Psoas muscle (tissue), 8 donors: ENCODE measurements around the gene TKTL1. TPM values are rescaled to one million over a fixed set of nuclear protein-coding genes. Genes with fewer than 3 reads are reported as not detected.

Experiments
- ATAC-seq, 4 donors: fragments of 200-7000 bp; cut with Tn5 transposase; one replicate each; pipeline ENCODE4 v1.9.1; 2020; ENCODE audit warnings: moderate library complexity in 3 of 4, mild to moderate bottlenecking in 2 of 4
- DNase-seq, 2 donors: peaks; one replicate each; pipeline ENCODE4 v3.0.0-alpha.2; 2020
- H3K27ac ChIP-seq: fragments of 200-600 bp; one replicate; pipeline ENCODE4 v1.8.0; 2022
- H3K27me3 ChIP-seq, 3 donors: fragments of 200-600 bp in 1 of 3; one replicate each; pipeline versions ENCODE4 v1.6.1 to v1.8.0; 2013 to 2022; ENCODE audit warnings: low read length in 2 of 3, mild to moderate bottlenecking in 2 of 3, moderate library complexity in 1 of 3; ENCODE audit not compliant: insufficient read depth in 3 of 3
- H3K36me3 ChIP-seq, 2 donors: fragments of 200-600 bp in 1 of 2; one replicate each; pipeline versions ENCODE4 v1.6.1 to v1.8.0; 2013 to 2022; ENCODE audit warnings: low read depth in 1 of 2, mild to moderate bottlenecking in 1 of 2, moderate library complexity in 1 of 2; ENCODE audit not compliant: insufficient read depth in 1 of 2
- H3K4me1 ChIP-seq: fragments of 200-600 bp; one replicate; pipeline ENCODE4 v1.8.0; 2022
- H3K4me3 ChIP-seq: fragments of 200-600 bp; one replicate; pipeline ENCODE4 v1.8.0; 2022; ENCODE audit warnings: mild to moderate bottlenecking
- H3K9me3 ChIP-seq: fragments of 200-600 bp; one replicate; pipeline ENCODE4 v1.8.0; 2022
- WGBS, 3 donors: extraction: QIAGEN DNeasy Blood & Tissue Kit; methylation state at CpG; one replicate each; pipeline versions ENCODE4 v1.1.6 to v1.1.7; 2013; 5-methylcytosine and 5-hydroxymethylcytosine counted together
- intact Hi-C, 2 donors: fragments of 100-400 bp; cut with DNase I; formaldehyde crosslinking; loops; one replicate each; pipeline versions ENCODE4 v1.11.0 to v1.14.2; 2022
- polyA plus RNA-seq, 3 donors: library from polyadenylated mRNA; stranded (reverse); fragments of 200-250 nt; gene quantifications; one replicate each; pipeline ENCODE4 v1.2.3, GENCODE V29; 2013
- total RNA-seq, 4 donors: library from RNA; stranded (reverse); fragmentation: NEBNext Ultra II Directional in 2 of 4; extraction: Animal tissue kit (Norgen Biotek cat#: 25700) in 2 of 4; gene quantifications; one replicate each; pipeline versions ENCODE4 v1.2.1 to v1.2.4, GENCODE V29; 2021 to 2023
- TF ChIP-seq, protein P1 (sequence below): fragments of 200-600 bp; IDR thresholded peaks from one replicate; pipeline ENCODE4 v1.8.0; 2022; ENCODE audit warnings: antibody characterized with exemption
- donor health status: healthy with polysubstance abuse.
- donor health status: DM: no; HTN: no; CAD: no; lungs with moderate emphysema.
- donor health status: Bipolar disorder and iron deficiency.
- donor health status: healthy.
- donor health status: DM: yes; HTN: yes; CAD: no.
- donor health status: DM: no; HTN: no; CAD: no.
- donor health status: DM: no; HTN: no; CAD: no.
- donor health status: DM: yes; HTN: yes; CAD: no.

Gene TKTL1
- total and polyA plus RNA-seq, 7 donors: 0.19 to 0.52 (median 0.28) TPM; not detected in 1

GRCh38 chrX:154348114-154348531 lies 52.5 kb downstream of the TKTL1 start:
- intact Hi-C loops: no loop called here
- DNase-seq: peak in 1 of 2 donors; percentile 35
- Histone ChIP-seq H3K4me3 (no peak overlapping the region), H3K27ac (no peak overlapping the region), H3K4me1 (no peaks in the 10 kb centered on the region), H3K36me3 (peaks cover 0 to 23% of the 10 kb centered on the region in 2 donors), H3K27me3 (no peaks in the 10 kb centered on the region), H3K9me3 (no peaks in the 10 kb centered on the region)
- TF ChIP-seq, protein P1, sequence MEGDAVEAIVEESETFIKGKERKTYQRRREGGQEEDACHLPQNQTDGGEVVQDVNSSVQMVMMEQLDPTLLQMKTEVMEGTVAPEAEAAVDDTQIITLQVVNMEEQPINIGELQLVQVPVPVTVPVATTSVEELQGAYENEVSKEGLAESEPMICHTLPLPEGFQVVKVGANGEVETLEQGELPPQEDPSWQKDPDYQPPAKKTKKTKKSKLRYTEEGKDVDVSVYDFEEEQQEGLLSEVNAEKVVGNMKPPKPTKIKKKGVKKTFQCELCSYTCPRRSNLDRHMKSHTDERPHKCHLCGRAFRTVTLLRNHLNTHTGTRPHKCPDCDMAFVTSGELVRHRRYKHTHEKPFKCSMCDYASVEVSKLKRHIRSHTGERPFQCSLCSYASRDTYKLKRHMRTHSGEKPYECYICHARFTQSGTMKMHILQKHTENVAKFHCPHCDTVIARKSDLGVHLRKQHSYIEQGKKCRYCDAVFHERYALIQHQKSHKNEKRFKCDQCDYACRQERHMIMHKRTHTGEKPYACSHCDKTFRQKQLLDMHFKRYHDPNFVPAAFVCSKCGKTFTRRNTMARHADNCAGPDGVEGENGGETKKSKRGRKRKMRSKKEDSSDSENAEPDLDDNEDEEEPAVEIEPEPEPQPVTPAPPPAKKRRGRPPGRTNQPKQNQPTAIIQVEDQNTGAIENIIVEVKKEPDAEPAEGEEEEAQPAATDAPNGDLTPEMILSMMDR: no peak
- no peak for ATAC-seq
- WGBS, 3 donors: 67 to 83% (median 76%) methylated on average over 5 to 7 of the region's 7 CpGs

DNA sequence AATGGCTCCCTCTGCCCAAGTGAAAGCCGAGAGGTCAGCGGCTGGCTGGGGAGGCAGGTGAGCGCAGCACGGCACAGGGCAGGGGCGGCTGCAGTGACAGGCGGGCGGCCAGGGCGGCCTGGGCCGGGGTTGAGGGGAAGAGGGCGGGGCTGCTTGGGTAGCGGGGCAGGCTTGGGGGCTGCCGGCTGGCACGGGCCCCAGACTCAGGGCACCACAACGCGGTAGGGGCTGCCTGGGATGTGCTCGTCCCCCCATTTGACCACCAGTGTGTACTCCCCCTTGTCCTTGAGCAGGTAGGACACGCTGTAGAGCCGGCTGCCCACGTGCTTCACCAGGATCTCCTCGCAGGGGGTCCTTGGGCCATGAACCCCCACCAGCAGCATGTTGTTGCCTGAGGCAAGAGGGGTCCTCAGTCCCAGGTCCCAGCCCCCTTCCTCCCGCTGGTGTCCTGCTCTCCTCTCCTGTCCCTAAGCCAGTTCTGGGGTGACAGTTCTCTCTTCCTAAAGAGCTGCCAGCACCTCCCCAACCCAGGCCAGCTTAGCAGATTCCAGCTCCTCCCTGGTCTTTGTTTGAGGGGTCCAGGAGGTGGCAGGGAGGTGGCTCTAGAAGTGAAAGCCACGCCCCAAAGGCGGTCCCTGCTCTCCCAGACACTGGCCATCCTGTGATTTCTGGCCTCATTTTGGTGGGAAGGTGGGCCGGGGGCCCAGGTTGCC lies 53.2 kb downstream of the TKTL1 start:
- H3K27me3 ChIP-seq: no peaks in the 10 kb centered on the region
- TF ChIP-seq, protein P1: no peak
- no peak overlapping the region for H3K27ac ChIP-seq
- DNase-seq (peak; percentile 15 to 49), ATAC-seq (no peak)
- 91 to 94% (median 92%) methylated on average over 13 to 24 of the region's 24 CpGs for WGBS, 3 donors
- H3K36me3 ChIP-seq: peaks cover 0 to 29% of the 10 kb centered on the region in 2 donors
- no peak overlapping the region for H3K4me3 ChIP-seq
- intact Hi-C loops: no loop called here
- no peaks in the 10 kb centered on the region for H3K9me3 ChIP-seq
- H3K4me1 ChIP-seq: no peaks in the 10 kb centered on the region

GRCh38 chrX:154349359-154349935 lies 53.9 kb downstream of the TKTL1 start:
- WGBS, 3 donors: 82 to 86% (median 83%) methylated on average over 11 to 19 of the region's 19 CpGs
- peaks cover 0 to 34% of the 10 kb centered on the region in 2 donors for H3K36me3 ChIP-seq
- TF ChIP-seq, protein P1: no peak
- no peak overlapping the region for H3K27ac ChIP-seq
- intact Hi-C loops: no loop called here
- no peak for ATAC-seq
- no peak overlapping the region for H3K4me3 ChIP-seq
- no peaks in the 10 kb centered on the region for H3K9me3 ChIP-seq
- H3K4me1 ChIP-seq: no peaks in the 10 kb centered on the region
- no peaks in the 10 kb centered on the region for H3K27me3 ChIP-seq
- DNase-seq: peak; percentile 11 to 30

DNA sequence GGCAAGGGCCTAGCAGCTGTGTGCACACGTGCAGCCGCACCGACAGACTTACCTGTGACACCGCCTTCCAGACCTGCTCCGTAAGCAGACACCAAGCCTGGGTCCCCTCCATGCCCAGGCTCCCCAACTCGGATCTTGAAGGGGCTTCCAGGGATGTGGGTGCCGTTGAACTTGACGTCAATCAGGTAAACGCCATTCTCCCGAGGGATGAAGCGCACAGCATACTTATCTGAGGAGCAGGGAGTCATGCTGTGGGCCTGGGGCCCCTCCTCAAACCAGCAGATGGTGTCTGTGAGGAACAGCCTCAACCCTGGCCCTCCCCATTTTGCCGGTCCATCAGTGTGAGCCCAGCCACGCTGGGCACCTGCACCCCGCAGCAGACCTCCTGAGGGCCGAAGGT lies 54.4 kb downstream of the TKTL1 start:
- DNase-seq (peak in 1 of 2 donors; percentile 26), ATAC-seq (no peak)
- Histone ChIP-seq H3K9me3 (no peaks in the 10 kb centered on the region), H3K4me3 (no peak overlapping the region), H3K36me3 (peaks cover 0 to 39% of the 10 kb centered on the region in 2 donors), H3K4me1 (no peaks in the 10 kb centered on the region), H3K27ac (no peak overlapping the region), H3K27me3 (no peaks in the 10 kb centered on the region)
- intact Hi-C loops: no loop called here
- TF ChIP-seq, protein P1: no peak
- 84 to 88% (median 85%) methylated on average over 13 to 15 of the region's 15 CpGs for WGBS, 3 donors
